Measurements from ENCODE around the gene CHMP4B.

The CHMP4B gene

DNA sequence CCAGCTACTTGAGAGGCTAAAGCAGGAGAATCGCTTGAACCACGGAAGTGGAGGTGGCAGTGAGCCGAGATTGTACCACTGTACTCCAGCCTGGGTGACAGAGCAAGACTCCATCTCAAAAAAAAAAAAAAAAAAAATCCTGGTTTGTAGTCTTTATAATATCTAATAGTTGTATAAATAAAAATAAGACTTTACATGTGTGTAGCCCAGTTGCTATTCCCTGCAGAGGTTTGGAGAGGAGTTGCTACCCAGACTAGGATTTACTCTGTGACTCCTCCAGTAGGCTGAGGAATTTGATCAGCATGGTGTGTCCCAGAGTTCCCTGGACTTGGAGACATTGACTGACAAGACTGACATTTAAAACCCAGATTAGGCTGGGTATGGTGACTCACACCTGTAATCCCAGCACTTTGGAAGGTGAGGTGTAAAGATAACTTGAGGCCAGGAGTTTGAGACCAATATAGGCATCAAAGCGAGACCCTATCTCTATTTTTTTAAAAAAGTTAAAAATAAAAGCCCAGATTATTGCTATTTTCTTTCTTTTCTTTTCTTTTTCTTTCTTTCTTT lies 10.2 kb downstream of the CHMP4B start:
- no peak for DNase-seq (ENCODE audit: low spot score)

DNA sequence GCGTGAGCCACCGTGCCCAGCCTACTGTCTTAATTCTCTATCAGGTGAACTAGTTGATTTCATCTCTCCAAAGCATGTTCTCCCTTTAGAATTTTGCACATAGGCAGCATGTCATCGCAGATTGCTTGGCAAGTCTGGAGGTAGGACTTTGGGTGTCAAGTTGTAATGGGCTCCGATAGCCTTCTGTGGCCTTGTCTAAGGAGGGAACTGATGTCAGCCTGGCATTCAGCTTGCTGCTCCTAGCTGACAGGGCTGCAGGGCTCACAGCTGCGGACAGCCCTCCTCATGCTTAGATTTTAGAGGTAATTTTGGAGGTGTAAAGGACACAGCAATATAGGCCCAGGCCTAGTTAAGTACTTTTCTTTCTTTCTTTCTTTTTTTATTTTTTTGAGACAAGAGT lies 11.3 kb downstream of the CHMP4B start:
- DNase-seq (ENCODE audit: low spot score): no peak

- DNase-seq (ENCODE audit: low spot score): no peak
Observed at GRCh38 chr20:33822991-33823390, 11.8 kb downstream of the CHMP4B start.

- DNase-seq (ENCODE audit: low spot score): no peak
Observed at GRCh38 chr20:33824852-33825251, 13.7 kb downstream of the CHMP4B start.

DNA sequence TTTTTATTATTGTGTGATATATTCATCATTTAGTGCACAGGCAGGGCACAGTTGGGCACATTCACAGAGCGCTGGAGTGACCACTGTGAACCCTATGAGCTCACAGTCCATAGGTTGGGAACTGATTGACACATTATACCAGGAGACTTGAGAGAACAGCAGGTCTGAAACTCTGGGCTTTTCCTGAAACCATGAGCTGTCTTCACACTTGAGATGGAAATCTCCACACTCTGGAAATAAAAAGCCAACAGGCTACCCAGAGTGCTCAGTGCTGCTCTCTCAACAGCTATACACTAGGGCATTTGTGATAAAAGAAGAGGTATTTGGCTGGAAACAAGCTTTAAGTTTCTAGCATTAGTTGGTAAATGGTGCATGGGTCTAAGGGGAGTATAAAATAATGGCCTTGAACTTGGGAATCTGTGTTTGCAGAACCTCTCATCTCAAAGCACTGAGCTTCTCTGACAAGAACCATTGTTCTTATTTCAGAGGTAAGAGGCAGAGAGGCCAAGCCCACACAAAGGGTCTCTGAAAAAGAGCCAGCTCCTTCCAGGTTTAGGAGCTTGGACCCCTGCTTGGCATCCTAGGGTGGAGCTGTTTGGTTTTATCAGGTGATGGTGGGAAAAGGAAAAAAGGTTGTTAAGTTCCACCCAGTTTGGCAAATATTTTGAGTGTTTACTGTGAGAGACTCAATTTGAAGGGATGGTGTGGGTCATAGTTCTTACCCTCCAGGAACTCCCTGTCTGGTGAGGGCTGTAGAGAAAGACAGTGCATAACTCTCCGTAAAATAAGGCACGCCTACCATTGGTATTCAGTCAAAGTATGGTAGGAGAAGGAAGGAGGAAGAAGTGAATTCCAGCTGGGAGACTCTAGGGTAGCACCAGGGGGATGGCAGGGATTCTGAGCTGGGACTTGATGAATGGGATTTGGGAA lies 14.5 kb downstream of the CHMP4B start:
- DNase-seq (ENCODE audit: low spot score): no peak

GRCh38 chr20:33826270-33826897 lies 15.2 kb downstream of the CHMP4B start:
- peak; percentile 36 for DNase-seq (ENCODE audit: low spot score)

- no peak for DNase-seq (ENCODE audit: low spot score)
Observed at GRCh38 chr20:33827109-33827508, 16.0 kb downstream of the CHMP4B start.

- DNase-seq (ENCODE audit: low spot score): no peak
Observed at GRCh38 chr20:33827634-33828325, 16.6 kb downstream of the CHMP4B start.

DNA sequence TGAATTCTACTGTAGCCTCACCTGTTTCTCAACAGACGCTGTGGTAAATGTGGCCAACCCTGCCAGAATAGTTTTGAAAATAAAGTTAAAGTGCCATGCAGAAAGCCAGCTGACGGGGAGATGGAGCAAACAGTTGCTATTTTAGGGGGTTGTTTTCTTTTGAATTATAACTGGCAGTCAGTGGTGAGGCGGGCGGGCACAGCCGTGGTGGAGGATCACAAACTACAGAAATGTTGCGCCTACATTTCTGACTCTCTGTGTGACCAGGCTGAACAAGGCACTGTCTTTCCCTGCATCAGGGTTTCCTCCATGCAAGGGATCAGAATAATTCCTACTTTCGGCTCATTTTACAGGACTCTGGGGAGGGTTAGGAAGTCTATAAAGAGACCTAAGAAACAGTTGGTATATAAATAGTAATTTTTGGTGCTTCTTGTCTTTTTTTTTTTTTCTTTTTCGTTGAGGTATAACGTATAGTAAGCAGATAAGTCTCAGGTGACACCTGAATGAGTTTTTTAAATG lies 17.2 kb downstream of the CHMP4B start:
- no peak for DNase-seq (ENCODE audit: low spot score)

GRCh38 chr20:33828967-33829560 lies 17.9 kb downstream of the CHMP4B start:
- no peak for DNase-seq (ENCODE audit: low spot score)

DNA sequence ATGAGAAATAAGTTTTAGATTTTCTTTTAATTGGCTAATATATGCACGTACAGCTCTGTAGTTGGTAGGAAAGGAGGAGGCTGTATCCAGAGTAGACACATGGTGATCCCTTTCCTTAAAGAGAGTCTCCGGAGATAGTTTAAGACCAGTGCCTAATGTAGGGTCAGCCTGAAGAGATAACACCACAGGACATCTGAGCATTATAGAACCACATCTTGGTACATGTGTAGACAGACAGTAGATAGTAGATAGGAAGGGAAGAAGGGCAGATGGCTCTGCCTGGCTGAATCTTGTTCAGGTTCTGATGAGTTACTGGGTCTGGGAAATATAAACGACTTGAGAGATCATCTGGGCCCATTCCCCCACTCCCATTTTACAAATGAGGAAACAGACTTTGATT lies 18.5 kb downstream of the CHMP4B start:
- no peak for DNase-seq (ENCODE audit: low spot score)

DNA sequence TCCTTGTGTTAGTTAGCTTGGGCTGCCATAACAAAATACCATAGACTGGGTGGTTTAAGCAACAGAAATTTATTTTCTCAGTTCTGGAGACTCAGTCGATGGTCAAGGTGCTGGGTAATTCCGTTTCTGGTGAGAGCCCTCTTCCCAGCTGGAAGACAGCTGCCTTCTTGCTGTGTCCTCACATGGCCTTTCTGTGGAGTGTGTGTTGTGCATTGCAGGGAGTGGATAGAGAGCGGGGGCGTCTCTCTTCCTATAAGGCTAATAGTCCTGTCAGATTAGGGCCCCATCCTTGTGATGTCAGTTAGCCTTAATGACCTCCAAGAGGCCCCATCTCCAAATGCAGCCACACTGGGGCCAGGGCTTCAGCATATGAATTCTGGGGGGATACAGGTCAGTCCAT lies 19.2 kb downstream of the CHMP4B start:
- no peak for DNase-seq (ENCODE audit: low spot score)

- no peak for DNase-seq (ENCODE audit: low spot score)
Observed at GRCh38 chr20:33832103-33832804, 21.1 kb downstream of the CHMP4B start.

GRCh38 chr20:33833333-33833732 lies 22.2 kb downstream of the CHMP4B start:
- no peak for DNase-seq (ENCODE audit: low spot score)

GRCh38 chr20:33835615-33836172 lies 24.5 kb downstream of the CHMP4B start:
- DNase-seq (ENCODE audit: low spot score): no peak

- DNase-seq (ENCODE audit: low spot score): no peak
Observed at GRCh38 chr20:33836277-33836676, 25.1 kb downstream of the CHMP4B start.

- no peak for DNase-seq (ENCODE audit: low spot score)
Observed at GRCh38 chr20:33837096-33837830, 26.1 kb downstream of the CHMP4B start.

DNA sequence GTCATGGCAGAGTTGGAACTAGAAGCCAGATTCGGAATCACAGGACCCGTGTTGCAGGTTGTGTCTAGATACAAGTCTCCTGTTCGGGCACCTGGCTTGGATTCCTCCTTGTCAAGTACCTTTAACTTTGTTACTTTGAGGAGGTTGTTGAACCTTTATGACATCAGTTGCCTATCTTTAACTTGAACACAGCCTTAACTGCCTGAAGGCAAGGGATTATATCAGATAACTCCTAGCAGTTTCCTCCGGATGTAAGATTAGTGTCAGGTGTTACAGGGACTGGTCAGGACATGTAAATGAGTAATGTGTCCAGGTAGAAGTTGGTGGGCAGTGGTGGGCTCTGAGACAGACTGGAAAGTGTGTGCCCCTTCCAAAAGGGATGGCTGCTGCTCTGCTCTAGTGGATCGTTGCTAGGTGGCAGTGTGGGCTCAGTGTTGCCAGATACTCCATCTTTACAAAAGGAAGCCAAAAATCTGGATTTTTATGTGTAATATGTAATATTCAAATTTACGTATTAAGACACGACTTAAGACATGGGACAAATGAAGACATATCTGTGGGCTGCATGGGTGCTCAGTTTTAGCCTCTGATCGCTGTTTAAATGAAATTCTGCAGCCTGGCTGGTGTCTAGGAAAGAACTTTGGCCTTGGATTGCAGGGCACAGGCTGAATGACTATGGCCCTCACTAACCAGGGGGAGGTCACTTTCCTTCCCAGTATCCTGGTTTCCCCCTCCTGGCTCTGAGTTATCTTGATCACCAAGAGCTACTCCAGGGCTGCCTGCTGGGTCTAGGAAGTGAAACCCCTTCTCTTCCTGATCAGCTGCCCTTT lies 27.1 kb downstream of the CHMP4B start:
- no peak for DNase-seq (ENCODE audit: low spot score)

GRCh38 chr20:33839591-33839990 lies 28.4 kb downstream of the CHMP4B start:
- no peak for DNase-seq (ENCODE audit: low spot score)
